DMS 273 treated with DMSO at 0.1 percent for 48 hours (cell line): Measurements from ENCODE around the gene MTNR1B.

Experiments used
- DNase-seq: peaks from one replicate; lab custom pipeline; 2025; lab: John Stamatoyannopoulos, UW

MTNR1B gene

GRCh38 chr11:92978271-92979111 is 9.0 kb downstream of the MTNR1B start:
- peak; percentile 85 for DNase-seq

DNA sequence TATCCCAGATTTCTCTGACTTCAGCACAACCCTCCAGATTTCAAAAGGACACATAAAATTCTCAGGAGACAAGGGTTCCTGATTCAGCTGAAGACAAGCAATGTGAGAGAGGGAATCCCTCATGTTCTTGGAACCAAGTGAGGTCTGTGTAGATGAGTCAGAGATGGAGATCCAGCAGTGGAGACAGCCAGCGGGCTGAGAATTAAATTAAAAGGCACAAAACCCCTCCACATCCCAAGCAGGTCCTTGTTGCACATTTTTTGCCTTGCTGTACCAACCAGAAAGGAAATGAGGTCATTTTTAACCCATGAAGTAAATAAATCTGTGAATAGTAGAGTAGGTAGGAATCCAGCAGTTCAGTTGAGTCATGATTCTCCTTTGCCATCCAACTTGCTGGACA is 9.7 kb downstream of the MTNR1B start:
- no peak for DNase-seq

- no peak for DNase-seq
Observed at GRCh38 chr11:92980312-92980711, 10.9 kb downstream of the MTNR1B start.

GRCh38 chr11:92981508-92982043 is 12.1 kb downstream of the MTNR1B start:
- no peak for DNase-seq

GRCh38 chr11:92986585-92986984 is 17.1 kb downstream of the MTNR1B start:
- no peak for DNase-seq

GRCh38 chr11:92993004-92993403 is 23.6 kb downstream of the MTNR1B start:
- no peak for DNase-seq

DNA sequence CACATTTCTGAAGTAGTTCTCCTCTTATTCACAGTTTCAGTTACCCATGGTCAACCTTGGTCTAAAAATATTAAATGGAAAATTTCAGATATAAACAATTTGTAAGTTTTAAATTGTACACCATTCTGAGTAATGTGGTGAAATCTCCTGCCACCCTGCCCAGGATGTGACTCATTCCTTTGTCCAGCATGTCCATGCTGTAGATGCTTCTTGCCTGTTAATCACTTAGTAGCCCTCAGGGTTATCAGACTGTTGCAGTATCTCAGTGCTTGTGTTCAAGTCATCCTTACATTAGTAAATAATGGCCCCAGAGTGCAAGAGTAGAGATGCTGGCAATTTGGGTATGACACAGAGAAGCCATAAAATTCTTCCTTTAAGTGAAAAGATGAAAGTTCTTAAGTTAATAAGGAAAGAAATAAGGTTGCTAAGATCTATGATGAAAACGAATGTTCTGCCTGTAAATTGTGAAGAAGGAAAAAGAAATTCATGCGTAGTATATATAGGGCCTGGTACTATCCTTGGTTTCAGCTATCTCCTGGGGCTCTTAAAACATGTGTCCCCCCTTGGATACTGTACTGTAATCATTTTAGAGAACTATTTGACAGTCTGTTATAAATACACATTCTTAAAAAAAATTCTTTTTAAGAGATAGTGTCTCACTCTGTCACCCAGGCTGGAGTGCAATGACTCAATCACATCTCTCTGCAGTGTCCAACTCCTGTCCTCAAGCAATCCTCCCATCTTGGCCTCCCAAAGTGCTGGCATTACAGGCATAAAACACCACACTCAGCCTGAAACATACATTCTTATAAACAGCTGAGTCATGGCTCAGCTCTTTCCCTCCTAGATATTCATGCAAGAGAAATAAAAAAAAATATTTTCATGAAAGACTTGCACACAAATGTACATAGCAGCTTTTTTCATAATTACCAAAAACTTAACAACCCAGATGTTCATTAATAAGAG is 31.3 kb downstream of the MTNR1B start:
- DNase-seq = no peak

- DNase-seq = no peak
Observed at GRCh38 chr11:93001806-93002205, 32.4 kb downstream of the MTNR1B start.

DNA sequence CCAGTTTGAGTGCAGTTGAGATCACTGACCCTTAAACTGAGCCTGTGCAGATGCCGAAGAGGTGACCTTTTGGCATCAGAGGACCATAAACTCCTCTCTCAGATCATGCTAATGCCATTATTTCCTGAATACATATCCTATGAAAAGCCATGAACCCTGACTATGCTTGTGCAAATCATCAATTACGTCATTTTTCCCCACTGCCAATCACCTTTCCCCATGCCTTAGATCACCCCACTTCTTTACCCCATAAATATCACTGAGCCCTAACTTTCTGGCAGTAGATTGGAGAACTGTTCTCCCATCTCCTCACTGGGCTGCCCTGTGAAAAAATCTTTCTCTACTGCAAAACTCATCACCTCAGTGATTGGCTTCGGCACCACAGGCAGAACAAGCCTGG is 32.9 kb downstream of the MTNR1B start:
- DNase-seq = no peak

DNA sequence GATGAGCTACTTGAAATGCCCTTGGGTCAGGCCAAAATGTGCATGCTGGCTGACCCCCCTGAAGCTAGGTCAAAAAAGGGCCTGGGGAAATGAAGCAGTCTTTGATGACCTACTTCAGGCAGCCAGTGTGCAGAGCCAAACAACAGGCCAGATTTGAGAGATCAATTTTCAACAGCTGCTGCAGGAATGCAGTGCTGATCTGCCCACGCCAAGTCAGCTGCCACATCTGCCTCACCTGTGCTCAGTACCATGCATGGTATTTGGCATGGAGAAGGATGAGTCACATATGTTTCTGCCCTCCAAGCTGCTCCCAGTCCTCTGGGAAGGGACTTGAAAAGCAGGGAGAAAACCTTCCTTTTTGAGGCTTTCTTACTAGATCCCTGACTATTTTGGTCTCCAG is 35.8 kb downstream of the MTNR1B start:
- DNase-seq = peak; percentile 6

GRCh38 chr11:93013646-93014045 is 44.2 kb downstream of the MTNR1B start:
- no peak for DNase-seq

DNA sequence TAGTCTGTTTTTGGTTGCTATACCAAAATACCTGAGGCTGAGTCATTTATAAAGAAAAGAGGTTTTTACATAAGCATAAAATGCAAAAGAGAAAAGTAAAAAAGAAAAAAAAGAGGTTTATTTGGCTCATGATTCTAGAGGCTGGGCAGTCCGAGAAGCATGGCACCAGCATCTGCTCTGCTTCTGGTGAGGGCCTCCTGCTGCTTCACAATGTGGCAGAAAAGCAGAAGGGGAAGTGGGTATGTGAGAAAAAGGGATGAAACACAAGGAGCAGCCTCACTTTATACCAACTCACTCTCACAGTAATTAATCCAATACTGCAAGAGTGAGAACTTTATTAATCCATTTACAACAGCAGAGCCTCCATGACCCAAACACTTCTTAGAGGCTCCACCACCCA is 47.1 kb downstream of the MTNR1B start:
- DNase-seq = no peak

GRCh38 chr11:93017821-93018690 is 48.6 kb downstream of the MTNR1B start:
- DNase-seq = no peak

DNA sequence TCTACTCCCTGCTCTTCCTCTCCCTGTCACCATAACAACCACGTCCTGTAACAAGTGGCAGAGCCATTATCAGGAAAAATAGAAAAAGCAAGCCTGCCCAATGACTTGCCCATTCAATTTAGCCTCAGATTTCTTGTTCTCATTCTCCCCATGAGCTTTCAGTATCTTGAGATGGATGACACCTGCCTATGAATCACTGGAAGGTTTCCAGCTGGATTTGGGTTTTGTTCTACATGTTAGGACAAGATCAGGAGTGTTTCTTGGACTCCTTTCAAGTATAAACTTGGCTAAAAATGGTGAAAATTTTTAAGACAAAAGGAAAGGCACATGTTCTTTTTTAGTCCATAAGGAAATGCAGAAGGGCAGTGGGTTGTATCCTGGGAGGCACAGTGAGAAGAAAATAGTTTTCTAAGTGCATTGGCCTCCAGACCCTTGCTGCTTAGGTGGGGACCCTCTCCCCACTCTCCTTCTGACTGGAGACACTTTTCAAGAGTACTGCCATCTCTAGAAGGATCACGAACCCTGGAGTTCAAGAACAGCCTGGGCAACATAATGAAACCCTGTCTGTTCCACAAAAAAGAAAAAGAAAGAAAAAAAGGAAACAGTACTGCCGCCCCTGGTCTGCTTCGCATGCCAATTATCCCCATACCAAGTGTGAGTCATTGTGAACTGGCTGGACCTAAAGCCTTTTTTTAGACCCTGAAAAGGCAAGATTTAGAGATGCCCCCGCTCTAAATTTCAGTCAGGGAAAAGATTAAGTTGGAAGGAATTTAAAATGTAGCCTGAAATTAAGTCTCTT is 51.0 kb downstream of the MTNR1B start:
- DNase-seq = no peak

DNA sequence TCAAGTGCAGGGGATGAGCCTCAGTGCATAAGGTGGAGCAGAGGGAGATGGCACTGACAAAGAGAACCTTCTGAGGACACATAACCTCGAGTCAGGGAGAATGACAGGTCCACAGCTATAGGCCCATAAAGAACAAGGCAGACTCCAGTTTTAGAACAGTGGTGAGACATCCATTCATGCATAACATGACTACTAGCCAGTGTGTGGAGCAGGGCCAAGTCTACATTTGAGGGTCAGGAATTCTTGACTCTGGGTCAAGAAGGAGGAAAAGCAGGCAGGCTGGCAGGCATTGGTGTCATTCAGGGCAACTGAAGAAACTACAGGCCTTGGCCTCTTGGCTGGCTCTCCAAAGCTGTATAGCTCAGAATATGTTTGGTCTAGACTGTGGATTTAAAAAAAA is 54.9 kb downstream of the MTNR1B start:
- no peak for DNase-seq

GRCh38 chr11:93025558-93026255 is 56.3 kb downstream of the MTNR1B start:
- no peak for DNase-seq

- no peak for DNase-seq
Observed at GRCh38 chr11:93028960-93029522, 59.6 kb downstream of the MTNR1B start.

DNA sequence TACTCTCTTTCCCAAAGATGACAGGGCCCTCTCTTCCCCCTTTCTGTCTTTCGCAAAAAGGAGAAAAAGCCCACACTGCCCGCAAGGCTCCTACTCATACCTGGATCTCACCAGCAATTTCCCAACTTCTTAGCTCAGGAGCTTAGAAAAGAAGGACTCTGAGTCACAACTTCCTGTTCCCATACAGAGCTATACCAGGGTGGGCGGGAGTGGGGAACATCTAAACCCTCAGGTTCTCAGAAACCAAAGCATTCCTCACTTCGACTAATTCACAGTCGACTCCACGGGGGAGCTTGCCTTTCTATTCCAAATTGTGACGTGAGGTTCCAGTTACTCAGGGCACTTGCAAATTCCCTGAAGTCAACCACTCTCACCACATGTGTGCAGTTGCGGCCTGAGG is 61.9 kb downstream of the MTNR1B start:
- DNase-seq = no peak
